H9 (cell line): ENCODE results near the gene ARVCF. TPM values are rescaled to one million over a fixed set of nuclear protein-coding genes. Genes with fewer than 3 reads are reported as not detected.
A peak's percentile ranks its signal among the peaks of the same experiment; 100 is the strongest.

ENCODE experiments used
- DNase-seq: peaks from one replicate; pipeline ENCODE4 v3.0.0-alpha.2; 2017
- H2AFZ ChIP-seq: one replicate; pipeline ENCODE4 v1.6.1; 2013; ENCODE audit warnings: mild to moderate bottlenecking, low read length, control low read depth, moderate library complexity
- H2AK5ac ChIP-seq: 2 replicates; pipeline ENCODE4 v1.6.1; 2013; ENCODE audit warnings: low read length, control low read depth, mixed read lengths; ENCODE audit not compliant: insufficient read length
- H2BK120ac ChIP-seq: one replicate; pipeline ENCODE4 v1.6.1; 2013; ENCODE audit warnings: low read depth, mild to moderate bottlenecking, low read length, control low read depth, inconsistent platforms; ENCODE audit not compliant: poor library complexity, severe bottlenecking
- H2BK12ac ChIP-seq: 2 replicates; pipeline ENCODE4 v1.6.1; 2013; ENCODE audit warnings: low read length, control low read depth, mixed read lengths, low read depth; ENCODE audit not compliant: insufficient read length
- H2BK15ac ChIP-seq: 2 replicates; pipeline ENCODE4 v1.6.1; 2013; ENCODE audit warnings: low read depth, low read length, control low read depth
- H2BK20ac ChIP-seq: one replicate; pipeline ENCODE4 v1.6.1; 2013; ENCODE audit warnings: low read depth, mild to moderate bottlenecking, low read length, control low read depth, inconsistent platforms; ENCODE audit not compliant: poor library complexity, severe bottlenecking
- H2BK5ac ChIP-seq: 2 replicates; pipeline ENCODE4 v1.6.1; 2013; ENCODE audit warnings: low read length, control low read depth, mixed read lengths; ENCODE audit not compliant: insufficient read length
- H3K14ac ChIP-seq: 2 replicates; pipeline ENCODE4 v1.6.1; 2013; ENCODE audit warnings: low read length, control low read depth; ENCODE audit not compliant: insufficient read depth
- H3K18ac ChIP-seq: 2 replicates; pipeline ENCODE4 v1.6.1; 2013; ENCODE audit warnings: low read depth, mild to moderate bottlenecking, mixed read lengths, low read length, control low read depth; ENCODE audit not compliant: insufficient read length
- H3K23ac ChIP-seq: 2 replicates; pipeline ENCODE4 v1.6.1; 2013; ENCODE audit warnings: low read length, control low read depth, mixed read lengths, low read depth; ENCODE audit not compliant: insufficient read length
- H3K23me2 ChIP-seq: 2 replicates; pipeline ENCODE4 v1.6.1; 2013; ENCODE audit warnings: low read depth, mild to moderate bottlenecking, mixed read lengths, low read length, control low read depth; ENCODE audit not compliant: insufficient read length, poor library complexity, severe bottlenecking
- H3K27ac ChIP-seq: 2 replicates; pipeline ENCODE4 v1.5.1; 2013; ENCODE audit warnings: low read length, control low read depth, mixed read lengths, low read depth; ENCODE audit not compliant: insufficient read length
- H3K27me3 ChIP-seq: 2 replicates; pipeline ENCODE4 v1.6.1; 2013; ENCODE audit warnings: low read length, control low read depth, inconsistent platforms; ENCODE audit not compliant: insufficient read depth
- H3K4ac ChIP-seq: 2 replicates; pipeline ENCODE4 v1.6.1; 2013; ENCODE audit warnings: low read depth, mild to moderate bottlenecking, control low read depth, inconsistent platforms, low read length, moderate library complexity
- H3K4me1 ChIP-seq: 2 replicates; pipeline ENCODE4 v1.6.1; 2013; ENCODE audit warnings: low read length, control low read depth, inconsistent platforms; ENCODE audit not compliant: insufficient read depth
- H3K4me2 ChIP-seq: 2 replicates; pipeline ENCODE4 v1.6.1; 2013; ENCODE audit warnings: low read length, control low read depth, mixed read lengths; ENCODE audit not compliant: insufficient read length, insufficient read depth
- H3K56ac ChIP-seq: 2 replicates; pipeline ENCODE4 v1.6.1; 2013; ENCODE audit warnings: low read depth, mild to moderate bottlenecking, mixed read lengths, low read length, control low read depth; ENCODE audit not compliant: insufficient read length
- H3K79me1 ChIP-seq: 2 replicates; pipeline ENCODE4 v1.6.1; 2013; ENCODE audit warnings: low read depth, mild to moderate bottlenecking, moderate library complexity, low read length, control low read depth, inconsistent platforms; ENCODE audit not compliant: insufficient read depth, poor library complexity, severe bottlenecking
- H3K79me2 ChIP-seq: 2 replicates; pipeline ENCODE4 v1.6.1; 2013; ENCODE audit warnings: low read length, control low read depth, inconsistent platforms; ENCODE audit not compliant: insufficient read depth
- H3K9ac ChIP-seq: 2 replicates; pipeline ENCODE4 v1.6.1; 2013; ENCODE audit warnings: low read length, control low read depth, mixed read lengths; ENCODE audit not compliant: insufficient read length; ENCODE audit errors: extremely low read depth
- H3K9me3 ChIP-seq: one replicate; pipeline ENCODE4 v1.6.1; 2013; ENCODE audit warnings: low read depth, low read length, inconsistent platforms; ENCODE audit not compliant: control insufficient read depth
- H3T11ph ChIP-seq: one replicate; pipeline ENCODE4 v1.6.1; 2013; ENCODE audit warnings: mild to moderate bottlenecking, low read length, control low read depth, inconsistent platforms
- H4K20me1 ChIP-seq: one replicate; pipeline ENCODE4 v1.6.1; 2013; ENCODE audit not compliant: control insufficient read depth, insufficient read length, insufficient read depth
- H4K5ac ChIP-seq: 2 replicates; pipeline ENCODE4 v1.6.1; 2013; ENCODE audit warnings: low read depth, mild to moderate bottlenecking, mixed read lengths, low read length, control low read depth; ENCODE audit not compliant: insufficient read length
- H4K8ac ChIP-seq: replicated peaks from 2 replicates; pipeline ENCODE4 v1.6.1; 2013; ENCODE audit warnings: low read length, control low read depth, mixed read lengths, low read depth; ENCODE audit not compliant: insufficient read length
- H4K91ac ChIP-seq: 2 replicates; pipeline ENCODE4 v1.6.1; 2013; ENCODE audit warnings: low read depth, mild to moderate bottlenecking, moderate library complexity, mixed read lengths, low read length, control low read depth; ENCODE audit not compliant: insufficient read length
- H3K27ac Mint-ChIP-seq, 3 experiments: 2 replicates in 2 of 3; 3 replicates in 1 of 3; pipeline ENCODE4 v1.8.0; 2020 to 2021; ENCODE audit warnings: mixed read lengths in 3 of 3, mild to moderate bottlenecking in 1 of 3, moderate library complexity in 1 of 3
- H3K27me3 Mint-ChIP-seq: 2 replicates; pipeline ENCODE4 v1.8.0; 2021; ENCODE audit warnings: low read depth, mild to moderate bottlenecking, moderate library complexity, mixed read lengths
- H3K36me3 Mint-ChIP-seq, 3 experiments: 2 replicates in 2 of 3; 3 replicates in 1 of 3; pipeline ENCODE4 v1.8.0; 2020 to 2021; ENCODE audit warnings: low read depth in 3 of 3, mixed read lengths in 3 of 3; ENCODE audit not compliant: insufficient read depth in 1 of 3
- H3K4me1 Mint-ChIP-seq, 2 experiments: 2 replicates each; pipeline ENCODE4 v1.8.0; 2020; ENCODE audit warnings: mixed read lengths in 2 of 2
- H3K4me3 Mint-ChIP-seq, 2 experiments: 2 replicates in 1 of 2; 3 replicates in 1 of 2; pipeline ENCODE4 v1.8.0; 2020 to 2021; ENCODE audit warnings: mild to moderate bottlenecking in 2 of 2, mixed read lengths in 2 of 2, moderate library complexity in 1 of 2
- H3K9me3 Mint-ChIP-seq, 2 experiments: 2 replicates in 1 of 2; 3 replicates in 1 of 2; pipeline ENCODE4 v1.8.0; 2020; ENCODE audit warnings: mild to moderate bottlenecking in 2 of 2, mixed read lengths in 2 of 2, moderate library complexity in 1 of 2
- WGBS: extraction: QIAGEN DNeasy Blood & Tissue Kit; methylation state at CpG from one replicate; pipeline ENCODE4 v1.1.7; 2013; ENCODE audit warnings: missing lambda C conversion rate, low lambda C conversion rate, mixed read lengths; ENCODE audit not compliant: insufficient read length; ENCODE audit errors: extremely low coverage; 5-methylcytosine and 5-hydroxymethylcytosine counted together
- total RNA-seq: library from RNA; stranded (reverse); gene quantifications from 2 replicates; pipeline ENCODE4 v1.2.1, GENCODE V29; 2021
- TF ChIP-seq, protein P1 (sequence below): fragments of 200-600 bp; sonication (generic); conservative IDR thresholded peaks from 3 replicates; pipeline ENCODE4 v1.8.0; 2021; ENCODE audit warnings: antibody characterized with exemption, mild to moderate bottlenecking

The ARVCF gene
- total RNA-seq, 1 experiment from 2014 or later = 40.7 TPM

DNA sequence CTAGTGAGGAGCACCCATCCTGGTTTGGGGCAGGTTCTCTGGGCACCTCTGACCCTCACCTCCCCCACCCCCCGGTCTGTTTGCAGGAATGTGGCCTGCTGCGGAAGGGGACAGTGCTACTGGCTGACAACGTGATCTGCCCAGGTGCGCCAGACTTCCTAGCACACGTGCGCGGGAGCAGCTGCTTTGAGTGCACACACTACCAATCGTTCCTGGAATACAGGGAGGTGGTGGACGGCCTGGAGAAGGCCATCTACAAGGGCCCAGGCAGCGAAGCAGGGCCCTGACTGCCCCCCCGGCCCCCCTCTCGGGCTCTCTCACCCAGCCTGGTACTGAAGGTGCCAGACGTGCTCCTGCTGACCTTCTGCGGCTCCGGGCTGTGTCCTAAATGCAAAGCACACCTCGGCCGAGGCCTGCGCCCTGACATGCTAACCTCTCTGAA lies 48.2 kb downstream of the ARVCF start:
- Histone ChIP-seq H3K79me1 (no peaks in the 10 kb centered on the region), H4K20me1 (no peaks in the 10 kb centered on the region), H4K91ac (no peak overlapping the region), H3K23ac (no peak overlapping the region), H2AK5ac (no peak overlapping the region), H3K4ac (no peak overlapping the region), H2BK5ac (no peak overlapping the region), H3K18ac (no peak overlapping the region), H3K14ac (no peak overlapping the region), H3K79me2 (no peaks in the 10 kb centered on the region), H3K9me3 (no peaks in the 10 kb centered on the region), H3K4me2 (no peak overlapping the region), H3K27me3 (no peaks in the 10 kb centered on the region), H3K27ac (no peak overlapping the region), H2AFZ (no peak overlapping the region), H3K9ac (no peak overlapping the region), H3T11ph (no peak overlapping the region), H4K8ac (no peak overlapping the region), H3K23me2 (no peaks in the 10 kb centered on the region), H2BK20ac (no peak overlapping the region), H2BK15ac (no peak overlapping the region), H2BK12ac (no peak overlapping the region), H4K5ac (no peak overlapping the region), H3K4me1 (no peaks in the 10 kb centered on the region; the same call in 1 of the 2 replicates), H2BK120ac (no peak overlapping the region), H3K56ac (no peak overlapping the region)
- H3K4me3 Mint-ChIP-seq = no peak overlapping the region; a peak in 1 of 5 replicates
- TF ChIP-seq, protein P1, sequence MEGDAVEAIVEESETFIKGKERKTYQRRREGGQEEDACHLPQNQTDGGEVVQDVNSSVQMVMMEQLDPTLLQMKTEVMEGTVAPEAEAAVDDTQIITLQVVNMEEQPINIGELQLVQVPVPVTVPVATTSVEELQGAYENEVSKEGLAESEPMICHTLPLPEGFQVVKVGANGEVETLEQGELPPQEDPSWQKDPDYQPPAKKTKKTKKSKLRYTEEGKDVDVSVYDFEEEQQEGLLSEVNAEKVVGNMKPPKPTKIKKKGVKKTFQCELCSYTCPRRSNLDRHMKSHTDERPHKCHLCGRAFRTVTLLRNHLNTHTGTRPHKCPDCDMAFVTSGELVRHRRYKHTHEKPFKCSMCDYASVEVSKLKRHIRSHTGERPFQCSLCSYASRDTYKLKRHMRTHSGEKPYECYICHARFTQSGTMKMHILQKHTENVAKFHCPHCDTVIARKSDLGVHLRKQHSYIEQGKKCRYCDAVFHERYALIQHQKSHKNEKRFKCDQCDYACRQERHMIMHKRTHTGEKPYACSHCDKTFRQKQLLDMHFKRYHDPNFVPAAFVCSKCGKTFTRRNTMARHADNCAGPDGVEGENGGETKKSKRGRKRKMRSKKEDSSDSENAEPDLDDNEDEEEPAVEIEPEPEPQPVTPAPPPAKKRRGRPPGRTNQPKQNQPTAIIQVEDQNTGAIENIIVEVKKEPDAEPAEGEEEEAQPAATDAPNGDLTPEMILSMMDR = no peak
- DNase-seq = no peak
- no peaks in the 10 kb centered on the region; the same call in 1 of the 2 replicates for H3K27me3 Mint-ChIP-seq
- no peaks in the 10 kb centered on the region for H3K9me3 Mint-ChIP-seq
- H3K27ac Mint-ChIP-seq = peak overlapping the region in 2 of 3 experiments; percentile 66 to 82; a peak in 1 of 7 replicates
- no CpG with 5 or more reads among the region's 18 CpGs for WGBS
- H3K36me3 Mint-ChIP-seq = peaks cover 4 to 39% (median 36%) of the 10 kb centered on the region in 3 experiments
- peaks cover 7 to 8% of the 10 kb centered on the region in 2 experiments for H3K4me1 Mint-ChIP-seq
